GM21423 (cell line): Measurements from ENCODE around the gene GNAT1.

Experiments used
- ATAC-seq: cut with Tn5 transposase; IDR thresholded peaks from one replicate; pipeline ENCODE4 v1.9.1; 2021; ENCODE audit warnings: mild to moderate bottlenecking, moderate library complexity; ENCODE audit not compliant: unreplicated experiment

GNAT1 gene

DNA sequence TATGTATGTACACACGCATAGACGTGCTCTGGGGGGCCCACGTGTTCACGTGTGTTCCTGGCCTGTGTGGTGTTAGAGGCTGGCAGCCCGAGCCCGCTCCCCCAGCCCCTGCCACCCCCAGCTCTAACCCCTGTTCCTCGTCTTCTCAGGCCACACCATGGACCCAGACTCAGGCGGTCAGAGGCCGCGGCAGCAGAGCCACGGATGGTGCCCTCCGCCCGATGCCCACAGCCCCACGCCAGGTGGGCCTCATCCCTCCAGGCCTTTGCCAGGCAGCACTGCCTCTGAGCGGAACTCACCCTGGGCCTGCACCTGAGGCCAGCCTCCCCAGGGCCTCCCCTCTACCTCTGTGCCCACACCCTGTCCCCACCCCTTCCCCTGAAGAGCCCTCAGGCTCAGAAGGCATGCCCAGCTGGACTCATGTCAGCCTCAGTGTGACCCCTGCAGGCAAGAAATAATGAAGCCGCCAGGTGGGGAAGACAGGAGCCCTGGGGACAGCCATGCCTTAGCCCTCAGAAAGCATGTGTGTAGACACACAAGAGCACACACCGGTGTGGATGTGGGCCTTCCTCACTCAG is 16.4 kb upstream of the GNAT1 start:
- ATAC-seq: no peak

DNA sequence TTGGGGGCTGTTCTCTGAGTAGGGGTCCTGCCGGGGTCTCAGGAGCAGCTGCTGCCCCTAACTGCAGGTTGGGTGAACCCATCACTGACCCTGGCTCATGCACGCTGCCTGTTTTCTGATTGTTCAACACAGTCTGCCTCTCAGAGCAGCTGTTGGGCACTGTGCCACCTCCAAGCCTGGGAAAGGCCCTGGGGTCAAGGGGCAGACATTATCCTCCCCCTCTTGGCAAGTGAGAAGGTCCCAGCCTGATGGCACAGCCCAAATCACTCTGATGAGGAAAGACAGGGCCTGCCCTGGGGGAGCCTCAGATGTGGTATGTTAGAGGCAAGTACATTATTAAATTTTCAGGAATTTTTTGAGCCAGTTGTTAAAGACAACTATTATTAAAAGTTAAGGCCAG is 14.1 kb upstream of the GNAT1 start:
- no peak for ATAC-seq

DNA sequence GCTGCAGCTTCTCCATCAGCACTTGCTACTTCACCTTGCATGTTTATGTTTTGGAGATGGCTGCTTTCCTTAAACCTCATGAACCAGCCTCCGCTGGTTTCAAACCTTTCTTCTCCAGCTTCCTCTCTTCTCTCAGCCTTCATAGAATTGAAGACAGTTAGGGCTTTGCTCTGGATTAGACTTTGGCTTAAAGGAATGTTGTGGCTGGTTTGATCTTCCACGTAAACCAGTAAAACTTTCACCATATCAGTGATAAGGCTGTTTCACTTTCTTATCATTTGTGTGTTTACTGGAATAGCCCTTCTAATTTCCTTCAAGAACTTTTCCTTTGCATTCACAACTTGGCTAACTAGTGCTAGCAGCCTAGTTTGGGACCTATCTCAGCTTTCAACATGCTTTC is 11.7 kb upstream of the GNAT1 start:
- ATAC-seq: no peak

GRCh38 chr3:50181985-50182384 is 9.4 kb upstream of the GNAT1 start:
- ATAC-seq: no peak

DNA sequence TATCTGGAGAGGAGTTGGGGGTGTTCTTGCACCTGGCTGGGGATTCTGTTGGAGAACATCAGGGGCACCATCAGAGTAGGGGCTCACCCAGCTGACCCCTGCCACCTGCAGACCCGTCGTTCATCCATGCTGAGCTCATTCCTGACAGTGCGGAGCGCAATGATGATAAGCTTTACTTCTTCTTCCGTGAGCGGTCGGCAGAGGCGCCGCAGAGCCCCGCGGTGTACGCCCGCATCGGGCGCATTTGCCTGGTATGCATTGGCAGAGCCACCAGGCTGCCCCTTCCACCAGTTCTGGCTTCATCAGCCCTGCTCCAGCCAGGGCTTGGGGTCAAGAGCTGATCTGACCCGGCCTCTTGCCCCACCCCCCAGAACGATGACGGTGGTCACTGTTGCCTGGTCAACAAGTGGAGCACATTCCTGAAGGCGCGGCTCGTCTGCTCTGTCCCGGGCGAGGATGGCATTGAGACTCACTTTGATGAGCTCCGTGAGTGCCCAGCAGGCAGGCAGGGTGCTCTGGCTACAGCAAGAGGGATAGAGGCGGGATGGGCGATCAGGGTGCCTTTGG is 8.8 kb upstream of the GNAT1 start:
- no peak for ATAC-seq

DNA sequence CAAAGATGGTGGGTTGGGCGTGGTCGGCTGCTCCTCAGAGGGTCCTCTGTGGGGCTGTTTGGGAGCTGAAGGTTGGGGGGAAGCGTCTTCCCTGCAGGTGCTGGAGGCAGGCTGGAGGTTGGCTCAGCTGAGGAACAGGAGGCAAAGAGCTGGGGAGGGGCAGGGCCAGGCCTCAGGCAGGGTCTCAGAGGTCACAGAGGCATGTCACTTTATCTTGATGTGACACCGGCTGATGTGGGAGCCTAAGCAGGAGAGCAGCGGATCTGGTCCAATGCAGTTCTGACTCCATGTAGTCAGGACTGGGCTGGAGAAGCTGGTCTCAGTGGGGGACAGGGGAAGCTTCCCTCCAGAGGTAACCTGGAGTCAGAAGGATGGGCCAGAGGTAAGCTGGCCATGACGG is 7.7 kb upstream of the GNAT1 start:
- no peak for ATAC-seq

DNA sequence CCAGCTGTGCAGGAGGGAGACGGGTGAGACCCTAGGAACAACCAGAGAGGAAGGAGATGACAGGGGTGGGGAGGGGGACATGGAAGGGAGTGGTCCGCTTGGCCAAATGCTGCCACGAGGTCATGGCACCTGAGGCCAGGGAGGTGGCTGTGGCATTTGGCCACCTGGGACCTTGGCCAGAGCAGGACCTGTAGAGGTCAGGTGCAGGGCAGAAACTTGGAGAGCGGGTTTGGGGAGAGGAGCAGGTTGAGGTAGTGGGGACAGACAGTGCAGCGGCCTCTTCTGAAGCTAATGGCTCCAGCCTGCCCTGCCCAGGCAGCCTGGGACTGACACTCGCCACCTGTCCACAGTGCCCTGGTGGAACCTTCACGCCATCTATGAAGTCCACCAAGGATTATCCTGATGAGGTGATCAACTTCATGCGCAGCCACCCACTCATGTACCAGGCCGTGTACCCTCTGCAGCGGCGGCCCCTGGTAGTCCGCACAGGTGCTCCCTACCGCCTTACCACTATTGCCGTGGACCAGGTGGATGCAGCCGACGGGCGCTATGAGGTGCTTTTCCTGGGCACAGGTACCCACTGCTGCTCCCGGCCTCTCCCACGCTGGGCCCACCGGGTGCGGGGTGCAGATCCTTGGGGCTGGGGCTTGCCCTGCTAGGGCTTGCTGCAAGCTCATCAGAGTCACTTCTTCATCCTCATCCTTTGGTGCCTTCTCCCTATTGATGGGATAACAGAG is 7.0 kb upstream of the GNAT1 start:
- ATAC-seq: no peak

DNA sequence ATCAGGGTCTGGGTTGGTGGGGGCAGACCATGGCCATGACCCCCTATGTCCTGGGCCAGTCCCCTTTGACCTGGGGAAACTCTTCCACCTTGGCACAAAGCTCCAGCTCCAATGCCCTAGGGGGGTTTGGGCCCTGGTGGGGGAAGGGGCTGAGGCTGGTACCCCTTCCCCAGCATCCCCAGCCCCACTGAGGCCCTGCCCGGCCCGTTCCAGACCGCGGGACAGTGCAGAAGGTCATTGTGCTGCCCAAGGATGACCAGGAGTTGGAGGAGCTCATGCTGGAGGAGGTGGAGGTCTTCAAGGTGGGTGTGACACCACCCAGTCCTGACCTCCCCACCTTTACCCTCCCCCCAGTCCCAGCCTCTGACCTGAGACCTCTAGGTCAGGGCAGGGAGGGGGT is 6.2 kb upstream of the GNAT1 start:
- ATAC-seq: no peak

GRCh38 chr3:50186096-50186495 is 5.3 kb upstream of the GNAT1 start:
- ATAC-seq: no peak

DNA sequence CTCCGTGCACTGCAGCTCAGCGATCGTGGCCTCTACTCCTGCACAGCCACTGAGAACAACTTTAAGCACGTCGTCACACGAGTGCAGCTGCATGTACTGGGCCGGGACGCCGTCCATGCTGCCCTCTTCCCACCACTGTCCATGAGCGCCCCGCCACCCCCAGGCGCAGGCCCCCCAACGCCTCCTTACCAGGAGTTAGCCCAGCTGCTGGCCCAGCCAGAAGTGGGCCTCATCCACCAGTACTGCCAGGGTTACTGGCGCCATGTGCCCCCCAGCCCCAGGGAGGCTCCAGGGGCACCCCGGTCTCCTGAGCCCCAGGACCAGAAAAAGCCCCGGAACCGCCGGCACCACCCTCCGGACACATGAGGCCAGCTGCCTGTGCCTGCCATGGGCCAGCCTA is 3.7 kb upstream of the GNAT1 start:
- ATAC-seq: no peak

- ATAC-seq: no peak
These were observed 2.1 kb upstream of the GNAT1 start for GRCh38 chr3:50189274-50189673.

- no peak for ATAC-seq
These were observed 1.4 kb upstream of the GNAT1 start for GRCh38 chr3:50189989-50190388.

GRCh38 chr3:50192124-50192523 is 714 bp downstream of the GNAT1 start:
- ATAC-seq: no peak

- ATAC-seq: no peak
These were observed 1.3 kb downstream of the GNAT1 start for GRCh38 chr3:50192689-50193141.

DNA sequence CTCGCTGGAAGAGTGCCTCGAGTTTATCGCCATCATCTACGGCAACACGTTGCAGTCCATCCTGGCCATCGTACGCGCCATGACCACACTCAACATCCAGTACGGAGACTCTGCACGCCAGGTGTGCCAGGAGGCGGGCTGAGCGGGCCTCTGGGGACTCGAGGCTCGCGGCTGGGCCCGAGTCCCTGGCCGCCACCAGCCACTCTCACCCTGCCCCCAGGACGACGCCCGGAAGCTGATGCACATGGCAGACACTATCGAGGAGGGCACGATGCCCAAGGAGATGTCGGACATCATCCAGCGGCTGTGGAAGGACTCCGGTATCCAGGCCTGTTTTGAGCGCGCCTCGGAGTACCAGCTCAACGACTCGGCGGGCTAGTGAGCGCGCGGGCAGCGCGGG is 1.9 kb downstream of the GNAT1 start:
- no peak for ATAC-seq

DNA sequence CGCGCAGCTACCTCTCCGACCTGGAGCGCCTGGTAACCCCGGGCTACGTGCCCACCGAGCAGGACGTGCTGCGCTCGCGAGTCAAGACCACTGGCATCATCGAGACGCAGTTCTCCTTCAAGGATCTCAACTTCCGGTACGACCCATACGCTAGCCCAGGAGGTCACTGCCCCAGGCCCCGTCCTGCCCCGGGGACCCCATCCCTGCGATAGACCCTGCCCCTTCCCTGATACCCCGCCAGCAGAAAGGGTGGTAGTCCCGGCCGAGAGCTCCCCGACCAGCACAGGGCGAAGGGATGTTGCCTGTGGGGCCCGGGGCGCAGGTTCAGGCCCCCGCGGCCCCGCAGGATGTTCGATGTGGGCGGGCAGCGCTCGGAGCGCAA is 2.3 kb downstream of the GNAT1 start:
- ATAC-seq: no peak

DNA sequence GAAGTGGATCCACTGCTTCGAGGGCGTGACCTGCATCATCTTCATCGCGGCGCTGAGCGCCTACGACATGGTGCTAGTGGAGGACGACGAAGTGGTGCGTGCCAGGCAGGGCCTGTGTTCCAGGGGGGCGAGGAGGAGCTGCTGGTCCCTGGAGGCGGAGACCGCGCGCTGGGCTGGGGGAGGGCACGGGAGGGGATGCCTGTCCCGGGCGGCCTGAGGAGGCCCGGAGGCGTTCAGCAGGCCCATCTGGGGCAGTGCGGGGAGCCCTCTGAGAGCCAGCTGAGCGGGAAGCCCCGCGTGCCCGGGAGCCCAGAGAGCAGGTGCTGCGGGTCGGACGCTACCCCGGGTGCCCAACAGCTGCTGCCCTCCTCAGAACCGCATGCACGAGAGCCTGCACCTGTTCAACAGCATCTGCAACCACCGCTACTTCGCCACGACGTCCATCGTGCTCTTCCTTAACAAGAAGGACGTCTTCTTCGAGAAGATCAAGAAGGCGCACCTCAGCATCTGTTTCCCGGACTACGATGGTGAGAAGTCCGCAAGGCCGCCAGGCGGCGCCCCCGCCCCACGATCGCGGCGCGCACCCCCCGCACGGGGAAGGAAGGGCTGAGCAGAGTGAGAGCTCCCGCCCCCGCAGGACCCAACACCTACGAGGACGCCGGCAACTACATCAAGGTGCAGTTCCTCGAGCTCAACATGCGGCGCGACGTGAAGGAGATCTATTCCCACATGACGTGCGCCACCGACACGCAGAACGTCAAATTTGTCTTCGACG is 2.9 kb downstream of the GNAT1 start:
- ATAC-seq: no peak

GRCh38 chr3:50194903-50195500 is 3.6 kb downstream of the GNAT1 start:
- ATAC-seq: no peak

DNA sequence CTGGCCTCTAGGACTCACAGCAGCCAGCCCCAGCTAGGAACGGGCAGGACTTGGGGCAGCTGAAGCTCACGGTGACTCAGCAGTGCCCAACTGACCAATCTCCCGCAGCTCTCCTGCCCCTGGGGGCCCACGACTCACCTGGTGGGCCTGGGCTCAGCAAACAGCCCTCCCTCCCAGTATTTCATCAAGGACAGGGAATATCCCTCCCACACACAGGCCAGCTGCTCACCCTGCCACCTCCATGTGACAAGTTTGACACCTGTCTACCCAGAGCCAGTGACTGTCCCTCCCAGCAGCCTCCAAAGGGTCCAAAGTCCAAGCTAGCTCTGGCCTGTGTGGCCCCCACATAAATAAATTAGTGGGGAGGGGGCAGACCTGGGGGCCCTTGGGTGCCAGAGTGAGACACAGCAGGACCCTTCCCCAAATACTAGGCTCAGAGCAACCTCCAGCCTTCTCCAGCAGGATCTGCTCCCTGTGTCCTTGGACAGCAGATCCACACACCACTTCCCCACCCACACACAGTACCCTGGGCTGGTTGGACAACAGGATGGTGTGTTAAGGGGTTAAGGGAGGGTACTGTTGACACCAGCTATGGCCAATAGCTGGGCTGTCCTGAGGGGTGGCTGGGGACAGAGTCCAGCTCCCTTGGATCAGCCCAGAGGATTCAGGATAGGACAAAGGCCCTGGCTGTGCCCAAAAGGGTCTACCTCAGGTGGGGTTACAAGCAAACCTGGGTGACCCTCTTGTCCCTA is 4.3 kb downstream of the GNAT1 start:
- ATAC-seq: no peak

DNA sequence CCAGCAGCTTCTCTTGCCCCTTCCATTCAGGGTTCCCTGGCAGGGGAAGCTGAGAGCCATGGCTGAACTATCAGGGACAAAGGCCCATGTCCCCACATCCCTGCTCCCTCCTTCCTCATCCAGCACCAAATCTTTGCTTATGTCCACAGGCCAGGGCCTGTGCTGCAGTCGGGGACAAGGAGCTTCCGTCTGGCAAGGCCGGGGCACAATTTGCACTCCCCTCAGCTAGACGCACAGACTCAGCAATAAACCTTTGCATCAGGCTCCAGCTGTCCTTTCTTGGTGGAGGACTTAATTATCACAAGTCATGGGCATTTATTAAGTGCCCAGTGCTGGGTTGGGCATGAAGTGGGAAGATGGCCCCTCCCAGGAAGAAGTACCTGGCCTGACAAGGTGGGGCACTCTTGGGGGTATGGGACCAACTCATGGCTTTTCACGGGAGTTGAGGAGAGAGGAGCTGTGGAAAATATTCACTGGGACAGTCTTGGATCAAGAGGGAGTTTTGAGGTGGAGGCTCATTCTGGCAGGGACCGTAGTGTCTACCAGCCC is 4.9 kb downstream of the GNAT1 start:
- ATAC-seq: no peak
